ENCODE data around the gene ARL2.
A peak's percentile ranks its signal among the peaks of the same experiment; 100 is the strongest.
"Not testable (repeated sequence)": the region's sequence is repeated elsewhere in the genome, so short reads cannot be mapped to it uniquely, and the experiment has no call there.

ARL2 gene

GRCh38 chr11:64996710-64997380, 17.1 kb upstream of the ARL2 start, which contains the start of gene BATF2:
BATF2 (minus strand) TSS chr11:64996971; CDS start chr11:64996914, 57 bp downstream.
- peak within 1 kb of the TSS; percentile 42 for H3K4me3 ChIP-seq (replicated peaks; ENCODE audit: low read depth, low read length)
- DNase-seq (ENCODE audit: low read depth): peak; percentile 82
- peak; percentile 45 for TF ChIP-seq CTCF (IDR thresholded peaks at IDR 0.05; ENCODE audit: low read length, missing control alignments)

- DNase-seq (ENCODE audit: low read depth): no peak
- no peak for TF ChIP-seq CTCF (IDR thresholded peaks at IDR 0.05; ENCODE audit: low read length, missing control alignments)
- no peak overlapping the region for H3K4me3 ChIP-seq (replicated peaks; ENCODE audit: low read depth, low read length)
These were observed 15.8 kb upstream of the ARL2 start for GRCh38 chr11:64998141-64998540.

- H3K4me3 ChIP-seq (replicated peaks; ENCODE audit: low read depth, low read length): no peak overlapping the region
- no peak for DNase-seq (ENCODE audit: low read depth)
- TF ChIP-seq CTCF (IDR thresholded peaks at IDR 0.05; ENCODE audit: low read length, missing control alignments): no peak
These were observed 15.1 kb upstream of the ARL2 start for GRCh38 chr11:64998690-64999431.

- DNase-seq (ENCODE audit: low read depth): no peak
- no peak overlapping the region for H3K4me3 ChIP-seq (replicated peaks; ENCODE audit: low read depth, low read length)
- TF ChIP-seq CTCF (IDR thresholded peaks at IDR 0.05; ENCODE audit: low read length, missing control alignments): no peak
These were observed 14.5 kb upstream of the ARL2 start for GRCh38 chr11:64999478-64999877.

GRCh38 chr11:65002706-65003105, 11.3 kb upstream of the ARL2 start:
- TF ChIP-seq CTCF (IDR thresholded peaks at IDR 0.05; ENCODE audit: low read length, missing control alignments): no peak
- no peak for DNase-seq (ENCODE audit: low read depth)

GRCh38 chr11:65003282-65003681, 10.7 kb upstream of the ARL2 start:
- TF ChIP-seq CTCF (IDR thresholded peaks at IDR 0.05; ENCODE audit: low read length, missing control alignments): no peak
- H3K4me3 ChIP-seq (replicated peaks; ENCODE audit: low read depth, low read length): no peak overlapping the region
- DNase-seq (ENCODE audit: low read depth): peak; percentile 63

More at GRCh38 chr11:65002706-65003105, 11.3 kb upstream of the ARL2 start:
- no peak overlapping the region for H3K4me3 ChIP-seq (replicated peaks; ENCODE audit: low read depth, low read length)

GRCh38 chr11:65003968-65004367, 10.0 kb upstream of the ARL2 start:
- DNase-seq (ENCODE audit: low read depth); H3K4me3 ChIP-seq (replicated peaks; ENCODE audit: low read depth, low read length): not testable (repeated sequence)

All from fibroblast of pulmonary artery (primary cell).